GM21528 (cell line): ENCODE data around the gene MAPK8IP2.
"Not testable (repeated sequence)": the region's sequence is repeated elsewhere in the genome, so short reads cannot be mapped to it uniquely, and the experiment has no call there.

Experiments
- ATAC-seq: cut with Tn5 transposase; IDR thresholded peaks from one replicate; pipeline ENCODE4 v1.9.1; 2021; ENCODE audit warnings: mild to moderate bottlenecking, moderate library complexity; ENCODE audit not compliant: unreplicated experiment, low FRiP score

MAPK8IP2 gene

DNA sequence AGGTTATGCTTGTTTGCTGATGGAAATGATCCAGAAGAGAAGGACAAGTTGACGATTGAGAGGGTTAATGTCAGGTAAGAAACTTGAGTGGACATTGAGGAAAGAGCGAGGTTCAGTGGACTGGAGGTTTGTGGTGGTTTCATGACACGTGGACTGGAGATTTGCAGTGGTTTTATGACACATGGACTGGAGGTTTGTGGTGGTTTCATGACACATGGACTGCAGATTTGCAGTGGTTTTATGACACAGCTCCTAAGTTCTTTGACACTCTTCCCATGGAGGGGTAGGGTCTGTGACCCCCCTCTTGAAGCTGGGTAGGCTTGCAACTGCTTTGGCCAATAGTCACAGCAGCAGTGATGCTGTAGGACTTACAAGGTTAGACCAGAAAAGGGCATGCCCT is 5.4 kb upstream of the MAPK8IP2 start:
- ATAC-seq: no peak

GRCh38 chr22:50597097-50597496 is 3.5 kb upstream of the MAPK8IP2 start:
- no peak for ATAC-seq

GRCh38 chr22:50599816-50600455 is 657 bp upstream of the MAPK8IP2 start:
- no peak for ATAC-seq

GRCh38 chr22:50600967-50601668 is 525 bp downstream of the MAPK8IP2 start:
- ATAC-seq: no peak

DNA sequence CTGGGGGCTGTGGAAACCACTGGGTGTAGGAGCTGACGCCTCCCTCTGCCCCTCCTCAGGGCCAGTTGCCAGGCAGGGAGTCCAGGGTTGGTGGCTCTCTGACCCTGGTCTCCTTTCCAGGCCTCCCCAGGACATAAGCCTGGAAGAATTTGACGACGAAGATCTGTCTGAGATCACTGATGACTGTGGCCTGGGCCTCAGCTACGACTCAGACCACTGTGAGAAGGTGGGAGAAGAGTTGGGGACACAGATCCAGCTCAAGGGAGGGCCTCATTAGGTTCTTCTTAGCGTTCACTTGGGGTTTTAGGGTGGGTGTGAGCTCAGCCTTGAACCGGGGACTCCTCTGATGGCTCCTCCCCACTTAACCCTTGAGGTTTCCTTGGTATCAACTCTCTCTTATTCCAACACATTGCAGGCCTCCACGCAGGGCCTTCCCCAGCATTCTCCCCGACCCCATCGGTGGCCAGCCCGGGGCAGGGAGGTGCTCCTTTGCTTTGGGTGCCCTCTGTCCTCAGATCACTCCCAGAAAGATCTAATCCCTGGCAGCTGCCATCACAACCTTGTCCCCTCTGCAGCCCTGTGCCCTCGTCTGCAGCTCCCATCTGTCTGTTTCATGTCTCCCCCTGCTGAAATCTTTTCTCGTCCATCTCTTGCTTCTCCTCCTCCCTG is 1.2 kb downstream of the MAPK8IP2 start:
- no peak for ATAC-seq

DNA sequence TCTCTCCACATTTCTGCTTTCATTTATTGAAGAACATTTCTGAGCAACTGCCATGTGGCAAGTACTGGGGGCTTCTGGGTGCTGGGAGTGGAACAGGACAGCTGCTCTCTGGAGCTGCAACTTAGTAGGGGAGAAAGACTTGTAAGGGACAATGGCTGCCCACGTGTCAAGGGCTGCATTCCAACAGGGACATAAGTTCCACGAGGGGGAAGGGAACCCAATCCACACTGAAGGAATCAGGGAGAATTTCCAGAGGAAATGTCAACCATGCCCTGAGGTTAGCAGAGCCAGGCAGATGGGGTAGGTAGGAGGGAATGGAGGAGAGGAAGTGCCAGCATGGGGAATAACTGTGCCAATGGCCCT is 1.7 kb downstream of the MAPK8IP2 start:
- no peak for ATAC-seq

GRCh38 chr22:50603511-50604255 is 3.1 kb downstream of the MAPK8IP2 start:
- no peak for ATAC-seq

DNA sequence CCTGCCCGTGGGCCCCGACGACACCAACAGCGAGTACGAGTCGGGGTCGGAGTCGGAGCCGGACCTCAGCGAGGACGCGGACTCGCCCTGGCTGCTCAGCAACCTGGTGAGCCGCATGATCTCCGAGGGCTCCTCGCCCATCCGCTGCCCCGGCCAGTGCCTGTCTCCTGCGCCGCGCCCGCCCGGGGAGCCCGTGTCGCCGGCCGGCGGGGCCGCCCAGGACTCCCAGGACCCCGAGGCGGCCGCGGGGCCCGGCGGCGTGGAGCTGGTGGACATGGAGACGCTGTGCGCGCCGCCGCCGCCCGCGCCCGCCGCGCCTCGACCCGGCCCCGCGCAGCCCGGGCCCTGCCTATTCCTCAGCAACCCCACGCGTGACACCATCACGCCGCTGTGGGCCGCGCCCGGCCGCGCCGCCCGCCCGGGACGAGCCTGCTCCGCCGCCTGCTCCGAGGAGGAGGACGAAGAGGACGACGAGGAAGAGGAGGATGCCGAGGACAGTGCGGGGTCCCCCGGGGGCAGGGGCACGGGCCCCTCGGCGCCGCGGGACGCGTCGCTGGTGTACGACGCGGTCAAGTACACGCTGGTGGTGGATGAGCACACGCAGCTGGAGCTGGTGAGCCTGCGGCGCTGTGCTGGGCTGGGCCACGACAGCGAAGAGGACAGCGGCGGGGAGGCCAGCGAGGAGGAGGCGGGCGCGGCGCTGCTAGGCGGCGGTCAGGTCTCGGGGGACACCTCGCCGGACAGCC is 3.8 kb downstream of the MAPK8IP2 start:
- no peak for ATAC-seq

DNA sequence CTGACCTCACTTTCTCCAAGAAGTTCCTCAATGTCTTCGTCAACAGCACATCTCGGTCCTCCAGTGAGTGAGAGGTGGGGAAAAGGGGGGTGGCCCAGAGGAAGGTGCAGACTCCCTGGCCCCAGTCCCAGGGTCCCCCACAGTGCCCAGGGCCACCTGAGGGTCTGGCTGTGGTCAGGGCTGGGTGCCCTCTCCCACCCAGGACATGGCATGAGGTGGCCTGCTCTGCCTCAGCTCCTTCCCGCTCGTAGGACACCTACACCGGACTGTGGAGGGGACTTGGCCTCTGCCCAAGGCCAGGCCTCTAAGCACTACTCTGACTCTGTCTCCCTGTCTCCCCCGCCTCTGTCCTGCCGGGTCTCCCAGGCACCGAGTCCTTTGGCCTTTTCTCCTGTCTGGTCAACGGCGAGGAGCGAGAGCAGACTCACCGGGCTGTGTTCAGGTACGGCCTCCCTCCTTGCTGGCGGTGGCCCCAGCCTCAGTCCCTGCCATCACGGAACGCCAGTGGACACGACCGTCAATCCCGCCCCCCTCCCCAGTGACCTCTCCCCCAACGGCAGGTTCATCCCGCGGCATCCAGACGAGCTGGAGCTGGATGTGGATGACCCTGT is 4.5 kb downstream of the MAPK8IP2 start:
- ATAC-seq: no peak

GRCh38 chr22:50605613-50606074 is 5.1 kb downstream of the MAPK8IP2 start:
- ATAC-seq: no peak

DNA sequence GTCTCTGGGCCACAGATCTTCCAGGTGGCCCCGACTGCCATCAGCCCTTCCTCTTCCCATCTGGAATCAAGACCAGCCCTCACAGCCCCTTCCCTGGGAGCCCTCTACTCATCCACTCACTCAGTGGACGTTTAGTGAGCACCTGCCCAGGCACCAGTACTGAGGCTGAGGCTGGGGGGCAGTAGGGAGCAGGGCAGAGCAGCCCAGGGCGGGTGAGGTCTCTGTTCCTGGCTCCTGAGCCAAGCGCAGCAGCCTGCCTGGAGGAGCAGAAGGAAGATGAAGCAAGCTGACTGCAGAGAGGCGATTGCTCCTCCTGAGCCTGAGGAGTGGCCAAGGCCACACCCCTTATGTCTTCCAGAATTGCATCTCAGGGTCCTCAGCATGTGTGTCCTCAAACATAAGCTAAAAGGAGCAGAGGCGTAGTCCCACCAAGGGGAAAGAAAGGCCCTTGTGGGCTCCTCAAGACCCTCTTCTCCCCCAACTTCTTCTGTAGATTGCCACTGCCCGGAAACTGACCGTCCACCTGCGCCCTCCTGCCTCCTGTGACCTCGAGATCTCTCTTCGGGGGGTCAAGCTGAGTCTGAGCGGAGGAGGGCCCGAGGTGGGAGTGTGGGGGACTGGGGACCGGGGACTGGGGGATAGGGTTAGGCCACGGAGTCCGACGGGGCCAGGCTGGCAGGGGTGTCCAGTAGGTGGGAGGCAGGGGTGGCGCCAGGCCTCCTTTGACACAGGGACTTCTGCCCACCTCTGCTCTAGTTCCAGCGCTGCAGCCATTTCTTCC is 5.8 kb downstream of the MAPK8IP2 start:
- no peak for ATAC-seq

DNA sequence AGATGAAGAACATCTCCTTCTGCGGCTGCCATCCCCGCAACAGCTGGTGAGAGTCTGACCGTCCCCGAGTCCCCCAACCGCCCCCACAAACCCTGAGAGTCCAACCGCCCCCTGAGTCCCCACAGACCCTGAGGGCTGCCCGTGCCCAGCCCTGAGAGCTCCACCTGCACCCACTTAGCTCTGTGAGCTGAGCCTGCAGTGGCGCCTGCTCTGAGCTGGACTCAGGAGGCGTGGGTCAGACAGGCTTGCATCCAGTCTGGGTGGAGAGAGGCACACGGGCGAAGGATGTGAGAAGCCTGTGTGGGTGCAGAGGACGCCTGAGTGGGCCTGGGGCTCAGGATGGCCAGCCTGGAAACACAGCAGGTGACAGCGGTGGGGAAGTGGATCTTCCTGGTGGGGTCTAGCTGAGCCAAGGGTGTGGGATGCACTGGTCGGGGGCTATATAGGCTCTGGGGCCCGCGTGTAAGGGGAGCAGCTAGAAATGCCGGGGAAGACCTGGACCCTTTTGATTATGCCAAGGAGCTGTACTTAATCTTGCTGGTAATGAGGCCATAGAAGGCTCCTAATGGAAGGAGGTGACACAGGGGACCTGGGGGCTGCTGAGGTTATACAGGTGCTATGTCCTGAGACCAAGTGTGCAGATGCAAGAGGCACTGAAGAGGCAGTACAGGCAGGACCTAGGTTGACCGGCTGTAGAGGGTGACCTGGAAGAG is 6.5 kb downstream of the MAPK8IP2 start:
- no peak for ATAC-seq

DNA sequence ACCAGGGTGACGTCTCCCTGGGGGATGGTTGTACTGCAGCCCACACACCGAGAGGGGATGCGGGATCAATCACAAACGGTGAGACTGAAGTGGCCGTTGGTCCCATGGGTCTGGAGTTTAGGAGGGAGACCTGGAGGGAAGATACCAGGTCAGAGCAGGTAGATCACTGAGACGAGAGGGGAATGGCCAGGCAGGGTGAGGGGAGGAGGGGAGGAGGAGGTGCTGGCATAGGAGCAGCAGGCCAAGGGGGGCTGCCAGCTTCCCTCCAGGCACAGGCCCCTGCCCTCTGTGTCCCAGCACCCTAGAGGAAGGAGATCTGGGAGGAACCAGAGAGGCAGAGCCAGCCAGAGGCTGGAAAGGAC is 7.0 kb downstream of the MAPK8IP2 start:
- no peak for ATAC-seq

- ATAC-seq: not testable (repeated sequence)
These were observed 7.7 kb downstream of the MAPK8IP2 start for GRCh38 chr22:50608058-50608840.

DNA sequence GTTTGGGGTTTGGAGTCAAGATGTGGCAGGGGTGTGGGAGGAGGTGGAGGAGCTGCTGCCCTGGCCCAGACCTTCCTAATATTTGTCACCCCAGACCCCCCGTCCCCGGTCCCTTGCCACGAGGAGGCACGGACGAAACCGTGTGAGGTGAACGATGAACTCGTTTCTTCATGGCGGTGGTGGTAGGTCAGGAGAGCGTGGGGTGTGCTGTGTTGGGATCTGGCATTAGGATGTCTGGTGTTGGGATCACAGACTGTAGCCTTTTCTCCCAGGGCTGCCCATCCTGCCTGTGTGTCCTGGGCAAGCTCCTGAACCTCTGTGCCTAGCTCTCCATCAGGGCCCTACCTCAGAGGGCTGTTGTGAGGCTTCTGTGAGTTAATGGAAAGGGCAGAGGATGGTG is 8.4 kb downstream of the MAPK8IP2 start:
- ATAC-seq: no peak

DNA sequence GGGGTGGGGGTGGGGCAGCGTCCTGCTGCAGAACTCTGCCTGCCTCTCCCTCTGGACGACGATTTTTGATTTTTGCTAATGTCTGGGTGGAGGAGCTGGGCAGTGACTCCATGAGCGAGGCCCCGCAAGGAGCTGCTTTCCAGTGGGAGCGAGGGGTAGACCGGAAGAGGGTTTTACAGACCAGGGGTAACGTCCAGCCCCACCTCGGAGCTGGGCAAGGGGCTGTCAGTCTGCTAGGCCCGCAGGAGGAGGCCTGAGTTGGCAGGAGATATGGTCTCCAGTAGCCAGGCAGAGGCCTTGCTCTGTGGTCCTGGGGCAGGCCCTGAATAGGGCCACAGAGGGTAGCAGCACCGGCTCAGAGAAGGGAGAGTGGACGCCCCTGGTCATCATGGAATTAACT is 9.0 kb downstream of the MAPK8IP2 start:
- ATAC-seq: no peak

GRCh38 chr22:50610041-50610451 is 9.5 kb downstream of the MAPK8IP2 start:
- no peak for ATAC-seq

DNA sequence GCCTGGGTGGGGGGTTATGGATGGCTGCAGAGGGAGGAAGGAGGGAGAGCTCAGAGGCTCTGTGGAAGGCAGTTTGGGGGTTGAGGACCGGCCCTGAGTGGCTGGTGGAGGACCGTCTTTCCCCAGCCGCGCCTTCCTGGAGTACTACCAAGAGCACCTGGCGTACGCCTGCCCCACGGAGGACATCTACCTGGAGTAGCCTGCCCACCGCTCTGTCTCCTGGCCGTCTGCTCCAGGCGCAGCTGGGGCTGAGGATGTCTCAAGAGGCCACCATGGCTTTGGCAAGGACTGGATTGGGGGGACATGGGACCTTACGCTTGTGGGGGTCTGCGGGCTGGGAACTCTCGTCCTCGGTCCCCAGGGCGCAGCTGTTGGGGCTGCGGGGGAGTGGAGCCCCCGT is 10.0 kb downstream of the MAPK8IP2 start:
- ATAC-seq: no peak
